Uterus (tissue), 2 donors: Measurements from ENCODE around the gene CTIF.

Source experiments
- POLR2A ChIP-seq, 2 donors: fragments of 450-650 bp; IDR thresholded peaks; one replicate each; pipeline ENCODE4 v1.6.1; 2016; ENCODE audit warnings: antibody characterized with exemption in 2 of 2, mild to moderate bottlenecking in 1 of 2, moderate library complexity in 1 of 2
- TF ChIP-seq, protein P1 (sequence below), 4 experiments: fragments of 200-600 bp in 2 of 4; fragments of 450-650 bp in 2 of 4; sonication (generic) in 2 of 4; IDR thresholded peaks; one replicate each; pipeline ENCODE4 v1.5.1; 2016 to 2019; ENCODE audit warnings: antibody characterized with exemption in 4 of 4, mild to moderate bottlenecking in 2 of 4, moderate library complexity in 1 of 4

DNA sequence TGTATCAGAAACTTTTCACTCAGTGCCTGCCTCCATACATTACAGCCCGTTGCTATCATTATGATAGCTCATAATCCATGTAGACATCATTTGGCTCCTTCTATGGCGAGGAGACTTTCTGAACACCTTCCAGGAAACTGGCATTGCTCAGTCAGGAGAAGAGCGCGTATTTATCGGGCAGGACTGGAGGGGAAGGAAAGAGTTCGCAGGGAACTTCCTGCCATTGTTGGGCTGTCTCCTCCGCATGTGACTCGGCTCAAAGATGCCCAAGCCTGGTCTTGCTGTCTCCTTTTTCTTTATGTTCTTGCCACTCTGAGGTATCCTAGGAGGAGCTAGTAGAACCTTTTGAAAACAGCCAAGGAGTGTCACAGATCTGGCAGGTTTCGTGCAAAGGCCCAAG is 156.8 kb downstream of the CTIF start:
- no peak for TF ChIP-seq POLR2A (IDR thresholded peaks at IDR 0.05)
- TF ChIP-seq, protein P1, sequence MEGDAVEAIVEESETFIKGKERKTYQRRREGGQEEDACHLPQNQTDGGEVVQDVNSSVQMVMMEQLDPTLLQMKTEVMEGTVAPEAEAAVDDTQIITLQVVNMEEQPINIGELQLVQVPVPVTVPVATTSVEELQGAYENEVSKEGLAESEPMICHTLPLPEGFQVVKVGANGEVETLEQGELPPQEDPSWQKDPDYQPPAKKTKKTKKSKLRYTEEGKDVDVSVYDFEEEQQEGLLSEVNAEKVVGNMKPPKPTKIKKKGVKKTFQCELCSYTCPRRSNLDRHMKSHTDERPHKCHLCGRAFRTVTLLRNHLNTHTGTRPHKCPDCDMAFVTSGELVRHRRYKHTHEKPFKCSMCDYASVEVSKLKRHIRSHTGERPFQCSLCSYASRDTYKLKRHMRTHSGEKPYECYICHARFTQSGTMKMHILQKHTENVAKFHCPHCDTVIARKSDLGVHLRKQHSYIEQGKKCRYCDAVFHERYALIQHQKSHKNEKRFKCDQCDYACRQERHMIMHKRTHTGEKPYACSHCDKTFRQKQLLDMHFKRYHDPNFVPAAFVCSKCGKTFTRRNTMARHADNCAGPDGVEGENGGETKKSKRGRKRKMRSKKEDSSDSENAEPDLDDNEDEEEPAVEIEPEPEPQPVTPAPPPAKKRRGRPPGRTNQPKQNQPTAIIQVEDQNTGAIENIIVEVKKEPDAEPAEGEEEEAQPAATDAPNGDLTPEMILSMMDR (IDR thresholded peaks at IDR 0.05), result no peak
